RWPE2 (cell line): ENCODE data around the gene SORCS2.

Experiments
- ATAC-seq: fragments of 200-7000 bp; cut with Tn5 transposase; 3 replicates; pipeline ENCODE4 v1.9.1; 2021; ENCODE audit warnings: low read depth
- DNase-seq: peaks from one replicate; pipeline ENCODE4 v3.0.0-alpha.2; 2020; ENCODE audit warnings: low spot score
- H3K27ac ChIP-seq: fragments of 450-650 bp; 2 replicates; pipeline ENCODE4 v1.5.1; 2017; ENCODE audit warnings: mild to moderate bottlenecking; ENCODE audit not compliant: poor library complexity, severe bottlenecking
- H3K27me3 ChIP-seq: fragments of 250-450 bp; sonication (Bioruptor Pico); 2 replicates; pipeline ENCODE4 v1.5.1; 2021; ENCODE audit warnings: mild to moderate bottlenecking, moderate library complexity; ENCODE audit not compliant: insufficient read depth, poor library complexity, severe bottlenecking
- H3K36me3 ChIP-seq: fragments of 250-450 bp; sonication (Bioruptor Pico); 2 replicates; pipeline ENCODE4 v1.5.1; 2020; ENCODE audit warnings: low read depth, mild to moderate bottlenecking, moderate library complexity
- H3K4me1 ChIP-seq: fragments of 250-450 bp; sonication (Bioruptor Pico); 2 replicates; pipeline ENCODE4 v1.5.1; 2021; ENCODE audit warnings: mild to moderate bottlenecking, moderate library complexity; ENCODE audit not compliant: insufficient read depth, poor library complexity, severe bottlenecking
- H3K4me3 ChIP-seq: fragments of 250-450 bp; sonication (Bioruptor Pico); 2 replicates; pipeline ENCODE4 v1.5.1; 2021; ENCODE audit warnings: mild to moderate bottlenecking, moderate library complexity; ENCODE audit not compliant: severe bottlenecking
- H3K9me3 ChIP-seq: fragments of 250-450 bp; sonication (Bioruptor Pico); 2 replicates; pipeline ENCODE4 v1.5.1; 2021; ENCODE audit warnings: mild to moderate bottlenecking, moderate library complexity; ENCODE audit not compliant: severe bottlenecking
- CTCF ChIP-seq: fragments of 450-650 bp; IDR thresholded peaks from one replicate; pipeline ENCODE4 v1.5.1; 2017; ENCODE audit warnings: mild to moderate bottlenecking, moderate library complexity; ENCODE audit not compliant: poor library complexity, severe bottlenecking

The SORCS2 gene

GRCh38 chr4:7372673-7373072 lies 180.3 kb downstream of the SORCS2 start:
- ATAC-seq = no peak
- Histone ChIP-seq H3K9me3 (no peaks in the 10 kb centered on the region), H3K4me1 (no peaks in the 10 kb centered on the region), H3K4me3 (no peak overlapping the region), H3K27ac (no peak overlapping the region), H3K36me3 (no peaks in the 10 kb centered on the region), H3K27me3 (peaks cover 6% of the 10 kb centered on the region)
- DNase-seq = peak; percentile 47
- no peak for TF ChIP-seq CTCF

- no peak overlapping the region for H3K27ac ChIP-seq
- DNase-seq (no peak), ATAC-seq (no peak)
- TF ChIP-seq CTCF = no peak
- H3K4me3 ChIP-seq = no peak overlapping the region
- H3K9me3 ChIP-seq = no peaks in the 10 kb centered on the region
- no peaks in the 10 kb centered on the region for H3K4me1 ChIP-seq
- no peaks in the 10 kb centered on the region for H3K36me3 ChIP-seq
- no peaks in the 10 kb centered on the region for H3K27me3 ChIP-seq
Measured at GRCh38 chr4:7374571-7374970, 182.2 kb downstream of the SORCS2 start.

- Histone ChIP-seq H3K4me3 (no peak overlapping the region), H3K9me3 (no peaks in the 10 kb centered on the region), H3K27ac (no peak overlapping the region), H3K4me1 (no peaks in the 10 kb centered on the region), H3K36me3 (no peaks in the 10 kb centered on the region), H3K27me3 (no peaks in the 10 kb centered on the region)
- DNase-seq (no peak), ATAC-seq (no peak)
- TF ChIP-seq CTCF = no peak
Measured at GRCh38 chr4:7375427-7375826, 183.1 kb downstream of the SORCS2 start.

GRCh38 chr4:7377223-7377865 lies 185.0 kb downstream of the SORCS2 start:
- no peak overlapping the region for H3K27ac ChIP-seq
- ATAC-seq = no peak
- H3K27me3 ChIP-seq = no peaks in the 10 kb centered on the region
- TF ChIP-seq CTCF = no peak
- DNase-seq = no peak
- H3K36me3 ChIP-seq = no peaks in the 10 kb centered on the region
- H3K4me1 ChIP-seq = no peaks in the 10 kb centered on the region
- no peak overlapping the region for H3K4me3 ChIP-seq
- no peaks in the 10 kb centered on the region for H3K9me3 ChIP-seq

GRCh38 chr4:7379186-7379585 lies 186.8 kb downstream of the SORCS2 start:
- H3K4me3 ChIP-seq = no peak overlapping the region
- no peak for TF ChIP-seq CTCF
- peak; percentile 40 for DNase-seq
- H3K4me1 ChIP-seq = no peaks in the 10 kb centered on the region
- ATAC-seq = no peak
- H3K9me3 ChIP-seq = no peaks in the 10 kb centered on the region
- no peaks in the 10 kb centered on the region for H3K27me3 ChIP-seq
- no peak overlapping the region for H3K27ac ChIP-seq
- H3K36me3 ChIP-seq = no peaks in the 10 kb centered on the region
